NCI-H446 treated with DMSO at 0.1 percent for 48 hours (cell line): Measurements from ENCODE around the gene NOS1.

ENCODE experiments used
- DNase-seq: peaks from one replicate; lab custom pipeline; 2025; lab: John Stamatoyannopoulos, UW

The NOS1 gene

GRCh38 chr12:117363056-117363662 lies 1.7 kb upstream of the NOS1 start:
- no peak for DNase-seq

GRCh38 chr12:117362391-117362790 lies 965 bp upstream of the NOS1 start:
- DNase-seq: no peak

DNA sequence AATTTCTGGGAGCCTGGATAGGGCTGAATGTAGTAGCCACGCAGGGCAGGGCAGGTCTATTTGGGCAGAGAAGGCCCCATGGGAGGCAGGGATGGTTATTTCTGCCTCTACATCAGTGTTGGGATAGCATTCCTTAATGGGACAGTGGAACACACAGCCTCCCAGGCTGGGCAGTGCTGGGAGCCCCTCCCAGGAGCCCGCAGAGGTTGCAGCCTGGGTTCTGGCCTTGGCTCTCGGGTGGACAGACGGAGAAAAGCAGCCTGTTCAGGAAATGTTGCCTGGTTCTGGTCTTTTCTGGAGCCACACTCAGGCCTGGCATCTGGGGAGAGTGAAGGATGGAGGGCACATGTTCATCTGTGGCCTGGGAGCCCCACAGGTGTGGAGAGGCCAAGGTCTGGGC lies 479 bp upstream of the NOS1 start:
- DNase-seq: no peak

DNA sequence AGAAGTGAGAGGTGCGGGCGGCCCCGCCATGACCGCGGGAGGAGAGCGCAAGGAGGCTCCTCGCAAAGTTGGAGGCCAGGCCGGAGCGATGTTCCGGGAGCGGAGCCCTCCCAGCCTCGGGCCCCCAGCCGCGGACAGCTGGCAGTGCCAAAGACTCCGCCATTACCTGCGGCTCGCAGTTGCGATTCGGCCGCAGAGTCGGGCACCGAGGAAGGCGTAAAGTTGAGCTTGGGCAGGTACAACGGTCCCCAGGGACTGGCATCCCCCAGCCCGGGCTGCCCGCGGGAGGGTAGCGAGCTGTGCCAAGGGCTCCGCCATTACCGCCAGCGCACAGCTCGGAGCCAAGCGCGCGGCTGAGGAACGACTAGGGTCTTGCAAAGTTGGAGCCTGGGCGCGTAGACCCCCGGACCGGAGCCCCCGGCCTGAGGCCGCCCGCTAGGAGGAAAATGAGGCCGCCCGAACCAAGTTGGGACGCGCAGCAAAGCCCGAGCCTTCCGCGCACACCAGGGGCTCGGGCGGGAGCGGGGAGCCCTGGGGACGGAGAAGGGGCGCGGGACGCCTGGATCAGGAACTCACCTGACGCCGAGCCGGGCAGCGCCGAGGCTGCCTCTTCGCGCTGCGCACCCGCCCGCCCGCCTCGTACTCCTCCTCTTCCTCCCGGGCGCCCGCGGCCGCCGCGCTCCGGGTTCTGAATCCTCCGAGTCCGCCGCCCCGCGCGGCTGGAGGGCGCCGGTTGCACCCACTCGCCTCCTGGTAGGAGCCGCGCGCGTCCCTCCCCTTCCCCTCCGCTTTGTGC lies 677 bp downstream of the NOS1 start:
- no peak for DNase-seq

DNA sequence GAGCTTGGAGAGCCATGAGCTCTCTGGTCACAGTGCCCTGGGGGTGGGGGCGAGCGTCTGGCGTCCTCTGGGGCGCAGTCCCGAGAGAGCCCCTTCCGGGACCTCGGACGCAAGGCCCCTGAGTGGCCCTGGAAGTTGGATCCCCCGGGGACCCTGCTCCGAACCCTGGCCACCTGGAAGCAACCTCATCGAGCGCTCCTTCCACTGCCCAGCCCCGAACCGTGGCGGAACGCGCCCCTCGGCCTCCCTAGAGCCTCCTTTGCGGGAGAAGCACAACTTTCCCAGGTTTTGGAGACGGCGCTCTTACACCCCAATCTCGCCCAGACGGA lies 1.2 kb downstream of the NOS1 start:
- no peak for DNase-seq

DNA sequence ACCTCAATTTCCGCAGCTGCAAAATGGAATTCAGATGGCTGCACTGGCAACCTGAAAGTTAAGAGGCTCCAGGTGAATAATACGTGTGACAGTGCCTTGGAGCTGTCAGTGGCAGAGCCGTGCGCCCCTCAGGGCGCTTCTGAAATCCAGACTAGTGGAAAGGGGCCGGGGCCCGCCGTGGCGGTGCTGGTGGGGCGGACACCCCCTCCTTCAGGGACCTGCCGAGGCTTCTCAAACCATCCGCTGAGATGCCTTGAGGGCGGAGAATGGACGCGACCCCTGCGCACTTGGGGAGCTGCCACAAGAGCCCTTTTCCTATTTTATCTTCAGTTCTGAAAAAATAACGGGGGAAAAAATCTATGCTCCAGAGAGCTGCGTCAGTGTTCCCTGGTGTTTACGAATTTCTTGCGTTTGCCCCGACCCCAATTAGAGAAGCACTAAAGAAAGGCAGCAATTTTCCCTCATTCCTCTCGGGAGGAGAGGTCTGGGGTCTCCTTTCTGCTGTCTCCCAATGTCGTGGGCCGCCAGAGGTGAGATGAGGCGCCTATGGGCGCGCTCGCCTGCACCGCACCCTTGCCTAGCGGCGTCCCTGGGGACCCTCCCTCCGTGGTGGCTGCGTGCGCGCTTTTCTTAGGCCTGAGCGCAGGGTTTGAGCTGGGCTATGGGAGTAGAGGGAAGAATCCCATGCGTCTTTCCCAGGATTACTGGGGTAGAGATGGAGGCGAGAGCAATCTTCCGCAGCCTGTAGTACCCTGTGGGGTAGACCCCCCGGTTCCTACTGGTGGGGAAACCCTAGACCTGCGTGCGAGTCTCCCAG lies 2.2 kb downstream of the NOS1 start:
- DNase-seq: no peak

DNA sequence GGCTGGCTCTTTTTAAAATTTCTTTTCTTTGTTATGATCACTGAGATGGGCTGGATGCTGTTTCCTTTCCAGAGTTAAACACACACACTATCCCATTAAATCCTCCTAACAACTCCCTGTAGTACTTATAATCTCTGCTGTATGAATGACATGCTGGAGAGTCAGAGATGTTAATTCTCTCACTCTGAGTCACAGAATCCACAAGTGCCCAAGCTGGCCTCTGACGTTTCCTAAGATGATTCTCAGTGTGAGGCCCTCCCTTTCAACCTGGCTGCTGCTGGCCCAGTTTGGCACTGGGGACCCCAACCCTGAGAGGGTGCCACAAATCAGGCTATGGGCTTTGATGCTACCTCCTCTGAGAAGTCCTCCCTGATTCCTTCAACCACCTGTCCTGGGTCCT lies 5.4 kb downstream of the NOS1 start:
- DNase-seq: no peak

DNA sequence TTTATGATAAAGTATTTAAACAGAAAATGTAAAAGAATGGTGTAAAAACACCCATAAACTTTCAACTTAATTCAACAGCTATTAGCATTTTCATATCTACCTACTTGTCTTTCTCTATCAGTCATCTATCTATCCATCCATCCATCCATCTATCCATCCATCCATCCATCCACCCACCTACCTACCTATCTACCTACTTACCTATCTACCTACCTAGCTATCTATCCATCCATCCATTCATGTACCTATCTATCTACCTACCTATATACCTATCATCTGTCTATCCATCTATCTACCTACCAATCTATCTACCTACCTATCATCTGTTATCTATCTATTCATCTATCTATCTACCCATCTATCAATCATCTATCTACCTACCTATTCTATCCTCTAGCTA lies 8.5 kb downstream of the NOS1 start:
- no peak for DNase-seq

DNA sequence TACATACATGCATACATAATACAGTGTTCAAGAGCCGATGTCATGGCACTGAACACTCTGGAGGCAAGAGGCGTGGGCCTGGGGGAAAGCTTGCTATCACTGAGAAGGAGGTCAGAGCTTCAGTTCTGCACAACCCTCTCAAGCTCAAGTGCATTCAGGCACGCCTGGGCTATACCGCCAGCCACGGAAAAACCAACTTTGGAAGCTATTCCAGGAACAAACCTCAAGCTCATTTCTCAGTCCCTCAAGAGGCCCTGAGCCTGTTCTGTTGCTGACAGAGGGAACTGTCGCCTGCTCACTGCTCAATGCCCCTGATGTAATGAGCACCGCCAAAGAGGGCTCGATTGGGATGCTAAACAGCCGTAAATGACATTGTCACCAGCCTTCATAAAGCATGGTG lies 9.2 kb downstream of the NOS1 start:
- DNase-seq: no peak

DNA sequence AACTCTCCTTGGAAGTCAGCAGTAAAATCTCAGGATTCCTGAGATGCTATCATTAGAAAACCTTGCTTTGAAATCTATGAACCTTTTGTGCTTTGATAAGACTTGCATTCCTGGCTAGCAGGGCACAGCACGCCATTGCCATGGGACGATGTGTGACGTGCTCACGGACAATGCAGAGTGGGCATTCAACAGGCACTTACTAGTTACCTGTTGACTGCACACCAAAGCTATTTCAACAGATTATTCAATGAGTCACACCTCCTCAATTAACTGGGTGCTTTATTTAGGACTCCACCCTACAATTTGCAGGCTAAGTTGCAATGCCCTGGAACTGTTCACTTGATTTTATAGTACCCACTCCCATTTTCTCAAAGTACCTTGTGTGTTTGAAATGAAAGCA lies 11.3 kb downstream of the NOS1 start:
- no peak for DNase-seq

- DNase-seq: no peak
Observed at GRCh38 chr12:117347588-117347987, 13.8 kb downstream of the NOS1 start.

GRCh38 chr12:117344716-117345115 lies 16.7 kb downstream of the NOS1 start:
- no peak for DNase-seq

- DNase-seq: no peak
Observed at GRCh38 chr12:117343849-117344248, 17.6 kb downstream of the NOS1 start.

DNA sequence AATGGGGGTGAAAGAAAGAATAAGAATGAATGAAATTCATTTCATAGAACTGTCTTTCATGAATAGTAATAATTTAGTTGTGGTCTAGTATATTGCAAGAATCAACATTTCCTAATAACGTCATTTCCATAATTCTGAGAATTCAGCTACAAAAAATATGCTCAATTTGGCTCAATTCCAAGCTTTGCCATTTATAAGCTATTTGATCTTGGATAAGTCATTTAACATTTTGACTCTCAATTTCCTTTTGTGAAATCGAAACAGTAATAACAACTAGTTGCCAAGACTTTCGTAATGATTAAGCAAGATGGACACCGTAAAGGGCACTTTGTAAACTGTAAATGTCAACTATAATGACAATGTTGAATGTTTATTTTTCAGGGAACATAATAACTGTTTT lies 18.1 kb downstream of the NOS1 start:
- no peak for DNase-seq

DNA sequence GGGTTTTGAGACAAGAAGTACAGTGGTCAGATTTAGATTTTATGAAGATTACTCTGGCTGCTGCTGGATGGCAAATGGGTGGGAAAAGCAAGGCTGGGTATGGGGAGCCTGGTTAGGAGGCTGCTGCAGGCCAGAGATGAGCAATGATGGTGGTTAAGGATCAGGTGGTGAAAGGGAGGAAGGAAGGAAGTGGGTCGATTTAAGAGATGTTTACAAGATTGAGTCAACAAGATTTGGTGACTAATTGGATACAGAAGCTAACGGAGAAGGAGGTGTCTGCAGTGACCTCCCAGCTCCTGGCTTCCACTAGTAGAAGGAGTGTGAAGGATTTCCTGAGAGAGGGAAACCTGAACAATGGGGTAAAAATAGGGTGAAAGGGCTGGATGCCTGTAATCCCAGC lies 18.7 kb downstream of the NOS1 start:
- no peak for DNase-seq

DNA sequence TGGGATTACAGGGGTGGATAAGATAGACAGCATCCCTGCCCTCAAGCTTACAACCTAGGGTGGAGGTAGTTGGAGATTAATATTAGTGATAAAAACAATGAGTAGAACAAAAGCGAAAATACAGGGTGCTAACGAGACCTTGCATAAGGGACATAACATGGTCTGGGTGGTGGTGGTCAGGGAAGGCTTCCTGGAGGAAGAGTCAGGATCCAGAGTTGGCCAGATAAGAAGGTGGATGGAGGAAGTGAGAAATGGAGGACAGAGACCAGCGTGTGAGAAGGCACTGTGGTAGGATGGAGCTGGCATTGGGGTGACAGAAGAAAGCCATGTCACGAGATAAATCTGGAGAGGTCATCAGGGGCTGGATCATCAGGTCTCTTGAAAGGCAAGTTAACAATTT lies 19.2 kb downstream of the NOS1 start:
- no peak for DNase-seq

DNA sequence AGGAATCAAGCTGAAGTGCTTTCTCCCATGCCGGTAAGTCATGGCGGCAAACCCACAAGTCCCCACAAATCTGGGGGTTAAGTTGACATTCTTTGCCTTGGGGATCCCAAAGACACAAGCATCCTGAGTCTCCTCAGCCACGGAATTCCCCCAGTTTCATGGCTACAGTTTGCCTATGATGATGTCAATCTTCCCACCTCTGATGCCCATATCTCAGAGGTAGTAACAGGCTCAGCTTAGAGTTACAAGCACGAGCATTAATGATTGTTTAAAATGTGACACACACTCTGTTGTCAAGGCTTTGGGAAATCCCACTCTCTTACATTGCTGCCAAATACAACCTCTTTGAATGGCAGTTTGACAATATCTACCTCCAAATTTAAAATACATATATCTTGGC lies 22.3 kb downstream of the NOS1 start:
- no peak for DNase-seq

DNA sequence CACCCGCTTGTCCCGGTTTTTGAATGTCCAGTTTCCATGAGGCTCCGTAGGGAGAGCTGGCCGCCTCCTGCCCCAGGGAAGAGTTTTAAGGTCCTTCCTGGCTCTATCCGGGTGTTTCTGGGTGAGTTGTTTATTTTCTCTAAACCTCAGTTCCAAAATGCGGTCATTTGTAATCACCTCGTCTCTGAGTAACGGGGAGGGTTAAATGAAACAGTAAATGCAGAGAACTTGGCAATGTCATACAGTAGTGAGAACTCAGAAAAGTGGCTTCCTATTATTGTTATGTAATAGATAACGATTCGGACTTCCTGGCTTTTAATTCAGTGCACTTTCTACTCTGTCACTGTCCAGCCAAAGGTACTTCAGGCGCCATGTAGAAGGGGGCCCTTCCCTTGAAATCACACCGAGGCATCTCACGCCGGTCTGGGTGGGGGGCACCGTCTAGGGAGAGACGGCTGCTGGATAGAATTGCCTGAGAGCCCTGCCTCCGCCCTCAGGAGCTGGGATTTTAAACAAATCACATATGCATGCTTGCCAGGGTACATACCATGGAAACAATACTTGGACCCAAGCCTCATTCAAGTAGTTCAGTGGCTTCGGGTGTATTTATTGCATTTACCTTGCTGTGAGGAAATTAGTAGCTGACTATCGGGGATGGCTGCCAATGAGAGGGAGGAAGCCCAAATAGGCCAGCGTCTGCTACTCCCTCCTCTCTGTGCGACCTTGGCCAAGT lies 26.4 kb downstream of the NOS1 start:
- DNase-seq: no peak

DNA sequence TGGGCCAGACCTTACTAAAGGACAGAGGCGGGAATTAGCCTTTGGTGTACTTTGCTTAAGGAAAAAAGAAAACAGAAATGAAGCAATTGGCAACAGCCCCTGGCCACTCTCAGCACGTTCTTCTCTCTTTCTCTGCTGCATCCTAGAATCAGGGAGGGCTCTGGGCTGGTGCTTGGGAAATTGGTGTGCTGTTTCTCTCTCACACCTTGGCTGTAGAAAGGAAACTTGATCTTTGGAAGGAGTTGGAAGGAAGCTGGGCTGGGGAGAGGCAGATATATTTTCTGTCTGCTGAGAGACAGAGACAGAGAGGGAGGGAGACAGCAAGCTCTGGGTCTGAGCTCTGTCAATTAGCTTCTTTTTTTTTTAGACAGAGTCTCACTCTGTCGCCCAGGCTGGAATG lies 27.4 kb downstream of the NOS1 start:
- no peak for DNase-seq

DNA sequence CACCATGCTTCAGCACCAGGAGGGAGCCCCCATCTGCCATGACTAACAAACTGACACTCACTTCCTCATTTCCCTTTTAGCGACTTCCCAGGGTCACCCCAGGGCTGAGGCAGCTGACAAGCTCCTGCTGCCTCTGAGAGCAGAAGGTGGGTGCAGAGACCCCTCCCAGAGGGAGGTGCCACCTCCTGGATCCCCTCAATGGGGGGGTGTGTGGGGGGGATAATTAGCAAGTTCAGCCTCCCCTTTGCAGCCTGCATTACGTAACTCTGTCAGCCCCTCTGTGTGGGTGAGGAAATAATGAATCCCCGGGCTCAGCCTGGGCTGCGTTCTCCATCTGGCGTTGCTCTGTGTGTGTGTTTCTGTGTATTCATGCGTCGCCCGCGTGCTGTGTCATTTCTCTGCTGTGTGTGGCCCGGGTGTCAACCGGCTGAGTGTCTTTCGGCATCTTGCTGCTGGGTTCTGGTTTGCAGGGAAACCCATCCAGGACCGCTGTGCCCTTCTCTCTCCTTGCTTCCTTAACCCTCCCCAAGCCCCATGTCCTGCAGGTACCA lies 28.0 kb downstream of the NOS1 start:
- no peak for DNase-seq

DNA sequence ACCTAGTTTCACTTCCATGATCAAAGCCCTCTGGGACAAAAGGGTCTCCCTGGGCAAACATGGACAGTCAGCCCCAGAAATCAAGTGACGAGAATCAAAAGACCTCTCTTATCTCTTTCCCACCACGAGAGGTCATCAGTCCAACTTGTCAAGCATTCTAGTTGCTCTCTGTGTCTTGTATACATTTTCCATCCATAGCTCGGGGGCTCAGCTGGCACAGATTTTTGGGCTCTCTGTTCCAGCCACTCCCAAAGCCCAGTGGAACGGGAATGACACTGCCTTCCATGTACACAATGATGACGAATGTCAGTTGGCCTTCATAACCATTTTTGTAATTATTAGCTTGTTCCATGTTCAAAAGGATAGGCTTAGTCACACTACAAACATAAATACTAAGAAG lies 29.7 kb downstream of the NOS1 start:
- no peak for DNase-seq

GRCh38 chr12:117330441-117331113 lies 30.8 kb downstream of the NOS1 start:
- DNase-seq: no peak
